ENCODE data around the gene RTTN. TPM values are rescaled to one million over a fixed set of nuclear protein-coding genes. Genes with fewer than 3 reads are reported as not detected.

Gene RTTN
- polyA plus RNA-seq, 3 donors, result 0.22 to 2.7 (median 0.25) TPM

DNA sequence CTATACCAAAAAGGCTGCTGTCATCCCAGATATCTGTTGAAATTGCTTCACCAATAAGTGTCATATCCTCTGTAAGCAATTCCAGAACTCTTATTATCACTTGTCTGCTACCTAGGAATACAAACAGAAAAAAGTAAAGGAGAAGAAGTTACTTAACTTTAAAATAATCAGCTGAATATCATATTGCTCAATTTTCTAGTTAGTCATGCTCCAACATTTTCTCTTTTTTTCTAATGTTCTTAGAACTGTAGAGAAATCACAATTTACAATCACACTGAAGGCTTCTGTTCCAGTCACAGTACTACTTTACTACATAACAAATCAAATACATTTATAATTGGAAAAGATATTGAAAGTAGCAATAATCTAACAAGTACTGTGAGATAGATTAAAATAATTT is 17.4 kb downstream of the RTTN start:
- Mint-ChIP-seq H3K9me3 (no peaks in the 10 kb centered on the region), H3K36me3 (peaks cover 58 to 71% of the 10 kb centered on the region in 2 donors), H3K4me1 (no peaks in the 10 kb centered on the region), H3K27me3 (ENCODE audit: low read depth in 3 of 3) (no peaks in the 10 kb centered on the region), H3K27ac (no peak overlapping the region), H3K4me3 (no peak overlapping the region)
- H3K79me2 ChIP-seq (ENCODE audit: insufficient read depth, low read length), result no peaks in the 10 kb centered on the region
- TF ChIP-seq, protein P1, sequence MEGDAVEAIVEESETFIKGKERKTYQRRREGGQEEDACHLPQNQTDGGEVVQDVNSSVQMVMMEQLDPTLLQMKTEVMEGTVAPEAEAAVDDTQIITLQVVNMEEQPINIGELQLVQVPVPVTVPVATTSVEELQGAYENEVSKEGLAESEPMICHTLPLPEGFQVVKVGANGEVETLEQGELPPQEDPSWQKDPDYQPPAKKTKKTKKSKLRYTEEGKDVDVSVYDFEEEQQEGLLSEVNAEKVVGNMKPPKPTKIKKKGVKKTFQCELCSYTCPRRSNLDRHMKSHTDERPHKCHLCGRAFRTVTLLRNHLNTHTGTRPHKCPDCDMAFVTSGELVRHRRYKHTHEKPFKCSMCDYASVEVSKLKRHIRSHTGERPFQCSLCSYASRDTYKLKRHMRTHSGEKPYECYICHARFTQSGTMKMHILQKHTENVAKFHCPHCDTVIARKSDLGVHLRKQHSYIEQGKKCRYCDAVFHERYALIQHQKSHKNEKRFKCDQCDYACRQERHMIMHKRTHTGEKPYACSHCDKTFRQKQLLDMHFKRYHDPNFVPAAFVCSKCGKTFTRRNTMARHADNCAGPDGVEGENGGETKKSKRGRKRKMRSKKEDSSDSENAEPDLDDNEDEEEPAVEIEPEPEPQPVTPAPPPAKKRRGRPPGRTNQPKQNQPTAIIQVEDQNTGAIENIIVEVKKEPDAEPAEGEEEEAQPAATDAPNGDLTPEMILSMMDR (IDR thresholded peaks at IDR 0.05), result no peak
- H3K9ac ChIP-seq (ENCODE audit: insufficient read depth, low read length, poor library complexity, severe bottlenecking), result no peak overlapping the region
- no peaks in the 10 kb centered on the region for H3K27me3 ChIP-seq (ENCODE audit: control insufficient read depth in 2 of 2, insufficient read depth in 2 of 2, low read length in 2 of 2)
- H3K27ac ChIP-seq (ENCODE audit: low read depth in 1 of 2, low read length in 2 of 2), result no peak overlapping the region
- no peaks in the 10 kb centered on the region for H3K4me1 ChIP-seq (ENCODE audit: control insufficient read depth in 1 of 2, insufficient read depth in 2 of 2, low read length in 2 of 2)
- peaks cover 23 to 87% of the 10 kb centered on the region in 2 donors for H3K36me3 ChIP-seq (replicated peaks in 1 of 2; ENCODE audit: control insufficient read depth in 1 of 2, insufficient read depth in 2 of 2, low read length in 2 of 2)
- H4K20me1 ChIP-seq (ENCODE audit: insufficient read depth, low read length), result no peaks in the 10 kb centered on the region
- H3K4me2 ChIP-seq (replicated peaks; ENCODE audit: extremely low read depth, low read length, poor library complexity, severe bottlenecking), result no peak overlapping the region
- H3K9me3 ChIP-seq (replicated peaks in 1 of 2; ENCODE audit: control insufficient read depth in 1 of 2, insufficient read depth in 1 of 2, low read length in 2 of 2), result no peaks in the 10 kb centered on the region
- intact Hi-C loops (cut with micrococcal nuclease), result no loop called here
- DNase-seq, result no peak
- H2AFZ ChIP-seq (ENCODE audit: insufficient read depth, low read depth, low read length, poor library complexity, severe bottlenecking), result no peak overlapping the region
- no peak overlapping the region for H3K4me3 ChIP-seq (replicated peaks in 1 of 3; ENCODE audit: low read depth in 2 of 3, low read length in 3 of 3)

DNA sequence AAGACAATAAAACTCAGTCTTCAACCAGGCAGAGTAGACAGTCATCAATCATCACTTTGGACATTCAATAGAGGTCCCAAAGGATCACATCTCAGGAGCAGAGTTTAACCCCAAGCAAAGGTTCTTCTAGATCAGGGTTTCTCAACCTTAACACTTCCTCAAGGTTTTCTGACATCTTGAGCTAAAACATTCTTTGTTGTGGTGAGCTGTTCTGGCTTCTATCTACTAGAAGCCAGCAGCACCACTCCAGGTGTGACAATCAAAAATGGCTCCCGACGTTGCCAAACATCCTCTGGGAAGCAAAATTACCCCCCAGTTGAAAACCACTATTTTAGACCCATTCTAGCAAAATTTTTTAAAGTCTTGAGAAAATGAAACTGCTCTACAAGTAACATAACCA is 22.0 kb downstream of the RTTN start:
- Histone ChIP-seq H2AFZ (ENCODE audit: insufficient read depth, low read depth, low read length, poor library complexity, severe bottlenecking) (no peak overlapping the region), H3K27me3 (ENCODE audit: control insufficient read depth in 2 of 2, insufficient read depth in 2 of 2, low read length in 2 of 2) (no peaks in the 10 kb centered on the region), H3K36me3 (replicated peaks in 1 of 2; ENCODE audit: control insufficient read depth in 1 of 2, insufficient read depth in 2 of 2, low read length in 2 of 2) (peaks cover 10 to 45% of the 10 kb centered on the region in 2 donors), H3K4me3 (replicated peaks in 1 of 3; ENCODE audit: low read depth in 2 of 3, low read length in 3 of 3) (no peak overlapping the region), H3K79me2 (ENCODE audit: insufficient read depth, low read length) (no peaks in the 10 kb centered on the region), H4K20me1 (ENCODE audit: insufficient read depth, low read length) (no peaks in the 10 kb centered on the region), H3K27ac (ENCODE audit: low read depth in 1 of 2, low read length in 2 of 2) (no peak overlapping the region), H3K9me3 (replicated peaks in 1 of 2; ENCODE audit: control insufficient read depth in 1 of 2, insufficient read depth in 1 of 2, low read length in 2 of 2) (no peaks in the 10 kb centered on the region), H3K4me2 (replicated peaks; ENCODE audit: extremely low read depth, low read length, poor library complexity, severe bottlenecking) (no peak overlapping the region), H3K9ac (ENCODE audit: insufficient read depth, low read length, poor library complexity, severe bottlenecking) (no peak overlapping the region), H3K4me1 (ENCODE audit: control insufficient read depth in 1 of 2, insufficient read depth in 2 of 2, low read length in 2 of 2) (no peaks in the 10 kb centered on the region)
- no peak overlapping the region for H3K27ac Mint-ChIP-seq
- H3K36me3 Mint-ChIP-seq, result peaks cover 48 to 56% of the 10 kb centered on the region in 2 donors
- 100% methylated on average over 2 of the region's 2 CpGs for WGBS (ENCODE audit: insufficient coverage)
- H3K9me3 Mint-ChIP-seq, result peaks cover 0 to 3% (median 0%) of the 10 kb centered on the region in 7 donors
- intact Hi-C loops (cut with micrococcal nuclease), result no loop called here
- TF ChIP-seq, protein P1 (IDR thresholded peaks at IDR 0.05), result no peak
- H3K27me3 Mint-ChIP-seq (ENCODE audit: low read depth in 3 of 3), result no peaks in the 10 kb centered on the region
- no peak for DNase-seq
- H3K4me1 Mint-ChIP-seq, result no peaks in the 10 kb centered on the region
- H3K4me3 Mint-ChIP-seq, result no peak overlapping the region

Data from CD14-positive monocyte (primary cell).